ENCODE measurements around the gene DCAF8.
"Not testable (repeated sequence)": the region's sequence is repeated elsewhere in the genome, so short reads cannot be mapped to it uniquely, and the experiment has no call there.

The DCAF8 gene

GRCh38 chr1:160300173-160300572 is 37.8 kb upstream of the DCAF8 start:
- DNase-seq (ENCODE audit: low read depth) = no peak
- no peak for TF ChIP-seq CTCF (IDR thresholded peaks at IDR 0.05; ENCODE audit: low read depth, low read length)
- no peak for TF ChIP-seq POLR2A (IDR thresholded peaks at IDR 0.05; ENCODE audit: extremely low read depth, insufficient read length)
- no peak for TF ChIP-seq MYC (IDR thresholded peaks at IDR 0.05; ENCODE audit: low read depth, low read length)
- no peak for TF ChIP-seq MAX (IDR thresholded peaks at IDR 0.05; ENCODE audit: low read depth, low read length)
- no peak overlapping the region for H3K4me3 ChIP-seq (ENCODE audit: low read depth, low read length)

- DNase-seq (ENCODE audit: low read depth) = no peak
- no peak for TF ChIP-seq MAX (IDR thresholded peaks at IDR 0.05; ENCODE audit: low read depth, low read length)
- no peak for TF ChIP-seq POLR2A (IDR thresholded peaks at IDR 0.05; ENCODE audit: extremely low read depth, insufficient read length)
- no peak for TF ChIP-seq MYC (IDR thresholded peaks at IDR 0.05; ENCODE audit: low read depth, low read length)
- no peak overlapping the region for H3K4me3 ChIP-seq (ENCODE audit: low read depth, low read length)
Measured at GRCh38 chr1:160296036-160296435, 33.7 kb upstream of the DCAF8 start.

- TF ChIP-seq CTCF (IDR thresholded peaks at IDR 0.05; ENCODE audit: low read depth, low read length) = no peak
- no peak for TF ChIP-seq MYC (IDR thresholded peaks at IDR 0.05; ENCODE audit: low read depth, low read length)
- no peak for TF ChIP-seq MAX (IDR thresholded peaks at IDR 0.05; ENCODE audit: low read depth, low read length)
- TF ChIP-seq POLR2A (IDR thresholded peaks at IDR 0.05; ENCODE audit: extremely low read depth, insufficient read length) = no peak
- H3K4me3 ChIP-seq (ENCODE audit: low read depth, low read length) = no peak overlapping the region
- DNase-seq (ENCODE audit: low read depth) = no peak
Measured at GRCh38 chr1:160293020-160293968, 30.9 kb upstream of the DCAF8 start.

- H3K4me3 ChIP-seq (ENCODE audit: low read depth, low read length) = no peak overlapping the region
- TF ChIP-seq POLR2A (IDR thresholded peaks at IDR 0.05; ENCODE audit: extremely low read depth, insufficient read length) = no peak
- TF ChIP-seq CTCF (IDR thresholded peaks at IDR 0.05; ENCODE audit: low read depth, low read length) = peak; percentile 70
- no peak for TF ChIP-seq MYC (IDR thresholded peaks at IDR 0.05; ENCODE audit: low read depth, low read length)
- peak; percentile 80; the same call in 1 of the 2 replicates for TF ChIP-seq MAX (IDR thresholded peaks at IDR 0.05; ENCODE audit: low read depth, low read length)
- peak; percentile 76 for DNase-seq (ENCODE audit: low read depth)
Measured at GRCh38 chr1:160291248-160292220, 29.2 kb upstream of the DCAF8 start.

GRCh38 chr1:160287769-160288168 is 25.4 kb upstream of the DCAF8 start:
- H3K4me3 ChIP-seq (ENCODE audit: low read depth, low read length); DNase-seq (ENCODE audit: low read depth): not testable (repeated sequence)

GRCh38 chr1:160285506-160285905 is 23.2 kb upstream of the DCAF8 start:
- no peak for TF ChIP-seq MAX (IDR thresholded peaks at IDR 0.05; ENCODE audit: low read depth, low read length)
- TF ChIP-seq MYC (IDR thresholded peaks at IDR 0.05; ENCODE audit: low read depth, low read length) = no peak
- no peak for TF ChIP-seq POLR2A (IDR thresholded peaks at IDR 0.05; ENCODE audit: extremely low read depth, insufficient read length)
- TF ChIP-seq CTCF (IDR thresholded peaks at IDR 0.05; ENCODE audit: low read depth, low read length) = no peak
- no peak for DNase-seq (ENCODE audit: low read depth)
- H3K4me3 ChIP-seq (ENCODE audit: low read depth, low read length) = peak overlapping the region; percentile 92

All from NB4 (cell line).